Stimulated activated CD4-positive, alpha-beta T cell treated with anti-CD3 and anti-CD28 coated beads, Interleukin-2, amount 100 ng/mL, for 24 hours (primary cell): Measurements from ENCODE around the gene AUTS2.

Experiments used
- DNase-seq, 2 donors: peaks; one replicate each; pipeline ENCODE4 v3.0.0-alpha.2; 2020

Gene AUTS2

DNA sequence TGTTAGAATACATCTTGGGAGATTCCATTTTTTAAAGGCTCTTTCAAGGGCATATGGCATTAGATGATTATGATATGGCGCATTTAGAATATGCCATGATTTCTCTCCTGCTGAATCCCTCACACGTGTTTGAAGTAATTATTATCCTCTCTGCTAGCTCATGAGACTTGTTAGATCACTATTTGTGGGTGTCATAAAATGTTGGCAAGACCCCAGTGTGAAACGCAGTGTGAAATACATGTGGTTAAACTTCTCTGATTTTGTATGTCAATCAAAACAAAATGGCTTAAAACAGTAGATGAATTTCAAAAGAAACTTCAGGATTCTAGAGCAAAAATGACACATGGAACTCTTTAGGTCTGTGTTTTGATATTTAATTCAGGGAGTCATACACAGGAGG, 560.8 kb downstream of the AUTS2 start:
- no peak for DNase-seq

- DNase-seq = no peak
Measured at GRCh38 chr7:70165477-70166170, 567.3 kb downstream of the AUTS2 start.

DNA sequence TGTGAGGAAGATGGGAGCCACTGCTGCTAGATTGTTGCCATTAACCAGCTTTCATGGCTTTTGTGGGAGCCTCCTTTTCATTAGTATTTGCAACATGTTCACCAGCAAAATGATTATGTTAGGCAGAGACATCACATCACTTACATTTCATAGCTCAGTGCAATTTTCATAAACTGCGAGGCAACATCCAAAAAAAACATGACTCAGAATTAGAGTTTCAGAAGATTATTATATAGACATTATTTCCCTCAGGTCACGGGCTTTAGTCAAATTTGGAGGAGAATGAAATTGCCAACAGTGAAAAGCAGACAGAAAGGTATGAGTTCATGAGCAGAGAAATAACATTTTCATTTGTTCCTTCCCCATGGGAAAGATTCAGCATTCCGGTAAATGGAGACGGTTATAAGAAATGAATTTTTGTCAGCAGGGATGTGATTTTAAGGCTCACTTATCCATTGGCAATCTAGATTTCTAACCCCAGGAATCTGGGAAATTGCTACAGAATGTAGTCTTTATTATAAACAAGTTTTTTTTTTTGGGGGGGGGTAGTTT, 573.2 kb downstream of the AUTS2 start:
- no peak for DNase-seq

DNA sequence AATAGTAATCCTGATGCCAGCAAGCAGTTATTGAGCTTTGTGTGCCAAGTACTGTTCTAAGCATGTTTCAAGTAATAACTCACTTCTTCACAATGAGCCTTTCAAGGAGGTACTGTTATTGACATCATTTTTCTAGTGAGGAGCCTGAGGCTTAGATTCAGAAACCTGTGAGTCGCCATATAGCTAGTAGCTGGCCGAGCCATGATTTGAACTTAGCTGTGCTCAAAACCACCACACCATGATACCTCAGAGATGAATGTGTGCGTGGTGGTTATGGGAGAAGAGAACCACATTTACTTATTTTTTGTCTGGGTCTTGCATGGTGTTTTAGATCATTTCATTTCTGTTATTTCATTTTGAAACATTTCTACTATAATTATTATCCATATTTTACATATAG, 578.9 kb downstream of the AUTS2 start:
- DNase-seq = no peak

GRCh38 chr7:70178211-70178610, 579.9 kb downstream of the AUTS2 start:
- DNase-seq = no peak

DNA sequence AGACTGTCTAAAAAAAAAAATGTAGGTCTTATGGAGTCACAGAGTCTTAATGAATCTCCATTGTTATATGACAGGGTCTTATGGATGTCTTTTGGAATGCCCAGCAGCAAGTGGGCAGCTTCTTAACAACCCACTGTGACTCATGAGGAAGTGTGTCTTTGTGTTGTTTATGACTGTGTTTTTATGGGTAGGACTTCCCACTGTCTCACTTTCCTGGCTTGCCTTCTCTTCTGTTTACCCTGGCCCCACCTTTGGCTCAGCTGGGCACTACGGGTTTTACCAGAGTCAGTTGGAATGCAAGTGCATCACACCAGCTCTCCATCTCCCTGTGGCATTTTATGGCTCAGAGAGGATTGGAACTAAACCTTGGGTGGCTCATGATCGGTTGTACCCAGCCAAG, 580.5 kb downstream of the AUTS2 start:
- no peak for DNase-seq

- no peak for DNase-seq
Measured at GRCh38 chr7:70182521-70182920, 584.2 kb downstream of the AUTS2 start.

GRCh38 chr7:70183278-70183677, 585.0 kb downstream of the AUTS2 start:
- no peak for DNase-seq

DNA sequence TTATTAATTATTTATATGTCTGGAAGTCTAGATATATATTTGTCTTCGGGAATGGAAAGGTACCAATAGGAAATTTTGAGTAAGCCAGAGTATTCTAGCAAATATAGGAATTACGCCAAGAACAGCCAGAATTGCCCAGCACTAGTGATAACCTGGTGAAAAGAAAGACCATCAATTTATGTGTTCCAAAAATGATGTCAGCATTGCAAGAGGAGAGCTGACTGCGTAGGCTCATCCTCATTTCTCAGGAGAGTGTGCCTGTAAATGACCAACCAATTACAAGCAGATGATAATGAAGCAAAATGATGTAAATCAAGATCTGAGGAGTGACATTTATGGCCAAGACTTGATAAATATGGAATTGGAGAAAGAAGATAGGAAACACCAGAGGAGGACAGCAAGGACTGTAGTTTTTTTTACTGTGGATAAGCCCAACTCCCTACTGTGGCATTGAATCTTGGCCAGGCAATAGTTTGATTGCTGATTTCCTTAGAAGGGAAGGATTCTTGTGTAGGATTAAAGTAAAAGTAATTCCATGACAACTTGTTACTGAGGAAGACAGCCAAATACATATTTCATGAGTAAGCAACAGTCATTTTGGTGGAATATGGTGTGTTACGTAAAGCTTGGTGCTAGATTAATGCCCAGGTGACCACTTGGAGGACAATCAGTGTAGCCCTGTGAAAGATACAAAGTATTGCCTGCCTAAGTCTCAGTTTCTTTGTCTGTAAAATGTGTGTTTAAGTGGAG, 590.8 kb downstream of the AUTS2 start:
- no peak for DNase-seq

DNA sequence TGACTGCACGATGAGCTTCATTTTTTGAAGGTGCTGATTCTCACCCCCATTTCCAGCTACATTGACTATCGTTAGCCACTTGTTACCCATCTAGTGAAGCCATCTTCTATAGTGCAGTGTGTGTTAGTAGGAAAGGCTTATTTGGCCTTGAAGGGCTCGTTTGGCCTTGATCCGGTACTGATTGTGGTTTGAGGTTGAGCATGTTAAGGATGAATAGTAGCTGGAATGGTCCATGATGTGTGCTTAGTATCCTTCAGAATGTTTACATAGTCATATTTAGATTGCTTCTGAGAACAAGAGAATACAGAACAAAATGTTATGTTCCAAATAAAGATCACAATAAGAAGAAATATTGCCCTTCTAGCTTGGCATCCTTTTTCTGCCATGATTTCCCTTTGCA, 591.5 kb downstream of the AUTS2 start:
- DNase-seq = no peak

- DNase-seq = no peak
Measured at GRCh38 chr7:70190281-70190680, 592.0 kb downstream of the AUTS2 start.

DNA sequence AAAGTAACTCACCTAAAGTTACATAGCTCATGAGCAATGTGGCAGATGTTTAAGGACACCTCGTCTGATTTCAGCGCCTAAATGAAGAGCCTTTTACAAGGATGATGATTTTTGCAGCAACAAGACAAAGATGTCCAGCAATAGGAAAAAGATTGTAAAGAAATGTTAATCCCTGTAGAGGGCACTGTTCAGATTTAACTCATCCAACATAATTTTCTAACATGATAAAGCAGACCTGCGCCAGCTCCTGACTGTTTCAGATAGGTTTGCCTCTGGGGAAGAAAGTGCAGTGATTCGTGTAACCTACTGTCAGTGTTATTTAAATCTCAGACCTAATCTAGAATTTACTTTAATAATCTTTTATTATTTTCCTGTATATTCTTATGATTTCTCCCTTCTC, 595.2 kb downstream of the AUTS2 start:
- no peak for DNase-seq

DNA sequence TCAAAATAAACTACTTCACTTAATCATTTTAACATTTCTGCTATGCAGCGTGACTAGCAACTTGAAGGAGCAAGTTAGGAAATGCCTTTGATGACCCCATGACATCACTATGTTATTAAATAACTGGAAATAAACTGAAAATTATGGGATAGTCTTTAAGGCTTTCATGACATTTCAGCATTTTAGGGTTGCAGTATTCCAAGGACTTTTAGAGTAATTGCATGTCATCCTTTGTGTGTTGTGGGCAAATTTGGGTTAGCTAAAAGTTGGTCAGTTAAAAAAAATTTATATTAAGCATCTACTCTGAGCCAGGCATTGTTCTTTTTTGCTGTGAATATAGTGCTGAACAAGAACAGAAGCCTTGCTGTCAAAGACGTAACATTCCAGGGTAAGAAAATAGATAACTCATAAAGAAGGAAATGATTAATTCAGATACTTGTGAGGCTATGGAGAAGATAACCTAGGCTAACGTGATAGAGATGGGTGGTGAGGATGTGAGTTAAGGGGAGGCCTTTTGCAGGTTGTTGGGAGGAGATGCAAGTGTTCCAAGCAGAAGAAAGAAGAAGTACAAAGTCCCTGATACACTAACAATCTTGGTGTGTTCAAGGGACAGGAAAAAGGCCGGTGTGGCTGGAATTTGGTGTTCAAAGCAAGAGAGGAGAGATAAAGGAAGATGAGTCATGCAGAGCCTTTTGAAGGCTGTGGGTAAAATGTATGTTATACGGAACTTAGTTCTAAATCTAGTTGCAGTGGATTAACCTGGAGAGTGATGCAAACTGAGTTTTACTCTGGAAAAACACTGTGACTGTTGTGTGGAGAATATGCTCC, 610.2 kb downstream of the AUTS2 start:
- no peak for DNase-seq

DNA sequence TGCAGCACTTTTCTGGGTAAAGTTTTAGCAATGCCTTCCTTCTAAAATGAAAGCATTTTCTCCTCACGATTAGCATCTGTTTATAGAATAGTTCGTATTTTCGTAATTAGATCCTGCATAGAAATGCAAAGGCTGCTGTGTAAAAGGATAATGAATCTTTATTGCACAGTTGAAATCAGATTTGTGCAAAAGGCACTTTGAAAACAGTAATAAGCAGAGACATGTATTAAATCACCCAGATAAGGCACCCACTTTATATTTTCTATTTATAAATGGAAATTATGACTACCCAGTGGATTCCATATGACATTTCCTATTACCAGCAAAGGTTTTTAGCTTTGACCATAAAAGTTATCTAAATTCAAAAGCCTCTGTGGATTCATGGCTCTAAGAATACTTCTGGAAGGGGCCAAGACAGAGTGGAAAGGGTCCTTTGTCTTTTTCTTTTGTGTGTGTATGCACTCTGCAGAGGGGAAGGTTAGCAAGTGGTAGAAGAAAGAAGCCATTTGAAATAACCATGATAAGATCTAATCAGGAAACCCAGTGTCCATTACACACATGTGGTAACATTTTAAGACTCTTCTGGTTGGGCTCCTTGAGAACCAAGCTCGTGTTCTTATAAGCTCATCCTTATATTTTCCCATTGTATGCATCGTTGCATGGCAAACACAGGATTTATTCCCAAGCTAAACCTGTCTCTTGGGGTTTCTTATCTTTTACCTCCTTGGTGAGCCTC, 612.1 kb downstream of the AUTS2 start:
- DNase-seq = no peak

- DNase-seq = no peak
Measured at GRCh38 chr7:70210936-70211310, 612.6 kb downstream of the AUTS2 start.

- DNase-seq = no peak
Measured at GRCh38 chr7:70212281-70212680, 614.0 kb downstream of the AUTS2 start.

- DNase-seq = no peak
Measured at GRCh38 chr7:70214071-70214470, 615.8 kb downstream of the AUTS2 start.

- DNase-seq = no peak
Measured at GRCh38 chr7:70215491-70215890, 617.2 kb downstream of the AUTS2 start.

GRCh38 chr7:70217571-70217970, 619.3 kb downstream of the AUTS2 start:
- no peak for DNase-seq

GRCh38 chr7:70218006-70218405, 619.7 kb downstream of the AUTS2 start:
- no peak for DNase-seq

DNA sequence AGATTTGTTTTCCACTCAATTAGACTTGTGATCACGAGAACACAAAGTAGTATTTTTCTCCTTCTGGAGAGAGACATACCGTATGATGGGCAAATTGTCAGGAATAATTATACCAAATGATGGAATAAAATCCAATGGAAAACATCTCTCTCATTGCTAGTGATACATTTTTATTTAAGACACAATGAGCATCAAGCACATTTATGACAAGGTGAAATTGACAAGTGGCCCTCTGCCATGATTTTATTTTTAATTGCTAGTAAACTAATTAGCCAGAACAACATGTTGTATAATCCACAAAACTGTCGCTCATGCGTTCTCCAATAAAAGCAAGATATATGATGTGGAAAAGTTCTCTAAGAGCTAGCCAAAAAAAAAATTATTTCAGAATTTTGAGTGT, 620.8 kb downstream of the AUTS2 start:
- no peak for DNase-seq

DNA sequence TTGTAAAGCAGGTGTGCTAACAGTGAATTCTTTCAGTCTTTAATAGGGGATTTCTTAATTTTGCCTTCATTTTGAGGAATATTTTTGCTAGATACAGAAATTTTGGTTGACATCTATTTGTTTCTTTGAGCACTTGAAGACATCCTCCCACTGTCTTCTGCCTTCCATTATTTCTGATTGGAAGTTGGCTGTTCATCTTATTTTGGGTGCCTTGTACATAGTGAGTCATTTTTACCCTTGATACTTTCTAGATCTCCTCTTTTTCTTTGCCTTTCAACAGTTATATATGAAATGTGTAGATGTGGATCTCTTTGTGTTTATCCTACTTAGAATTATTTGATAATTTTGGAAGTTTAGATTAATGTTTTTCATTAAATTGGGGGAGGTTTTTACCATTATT, 631.0 kb downstream of the AUTS2 start:
- DNase-seq = no peak

DNA sequence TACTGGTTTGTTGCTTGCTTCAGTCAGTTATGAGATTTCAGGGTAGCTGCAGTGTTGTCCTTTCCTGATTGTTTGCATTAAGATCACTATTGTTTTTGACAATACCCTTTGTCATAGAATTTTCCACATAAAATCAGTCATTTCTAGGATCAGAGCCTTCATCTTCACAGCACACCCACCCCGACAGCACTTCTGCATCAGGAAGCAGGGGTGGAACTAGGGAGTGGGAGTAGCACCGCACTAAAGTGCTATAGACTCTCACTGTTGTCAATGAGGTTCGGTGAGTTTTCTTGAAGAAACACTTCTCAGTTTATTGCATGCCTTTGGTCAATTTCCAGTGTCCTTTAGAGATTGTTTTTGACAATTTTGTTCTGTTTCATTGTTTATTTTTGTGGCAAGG, 632.5 kb downstream of the AUTS2 start:
- no peak for DNase-seq
